HEK293 (cell line): ENCODE results near the gene COMMD6.

ENCODE experiments used
- CTCF ChIA-PET: fragments of 350-600 bp; formaldehyde crosslinking; extraction: SDS; loops from one replicate; lab custom pipeline; 2021; ENCODE audit warnings: antibody characterized with exemption; lab: Yijun Ruan, JAX
- POLR2A ChIA-PET: fragments of 300-600 bp; formaldehyde crosslinking; extraction: SDS; loops from one replicate; lab custom pipeline; 2020; ENCODE audit warnings: antibody characterized with exemption, inconsistent platforms; lab: Yijun Ruan, JAX
- H3K27ac ChIP-seq: fragments of 200-500 bp; sonication (Bioruptor generic); 2 replicates; pipeline ENCODE4 v1.5.1; 2014; ENCODE audit warnings: low read depth, low read length, control low read depth, inconsistent platforms; ENCODE audit errors: extremely low read depth
- H3K36me3 ChIP-seq, 2 experiments: fragments of 200-500 bp in 1 of 2; sonication (Bioruptor generic) in 1 of 2; 1 replicate in 1 of 2; 2 replicates in 1 of 2; pipeline ENCODE4 v1.5.1; 2014 to 2017; ENCODE audit warnings: inconsistent platforms in 2 of 2, low read length in 2 of 2; ENCODE audit not compliant: control insufficient read depth in 2 of 2, insufficient read depth in 1 of 2
- H3K4me1 ChIP-seq: fragments of 200-500 bp; sonication (Bioruptor generic); 2 replicates; pipeline ENCODE4 v1.5.1; 2014; ENCODE audit warnings: mild to moderate bottlenecking, low read length, inconsistent platforms; ENCODE audit not compliant: control insufficient read depth, insufficient read depth
- H3K4me3 ChIP-seq: 2 replicates; pipeline ENCODE4 v1.5.1; 2011; ENCODE audit warnings: low read depth, mild to moderate bottlenecking, control low read depth, low read length, moderate library complexity
- H3K9me3 ChIP-seq: fragments of 200-500 bp; sonication (Bioruptor generic); 2 replicates; pipeline ENCODE4 v1.5.1; 2014; ENCODE audit warnings: low read depth, low read length, inconsistent platforms; ENCODE audit not compliant: control insufficient read depth, insufficient read depth
- GLI4 ChIP-seq: fragments of 450-650 bp; formaldehyde crosslinking; IDR thresholded peaks from 2 replicates; pipeline ENCODE4 v1.5.1; 2016; ENCODE audit warnings: missing biosample characterization, missing genetic modification characterization
- KLF7 ChIP-seq: fragments of 450-650 bp; formaldehyde crosslinking; IDR thresholded peaks from 2 replicates; pipeline ENCODE4 v1.5.1; 2016; ENCODE audit warnings: missing biosample characterization, missing genetic modification characterization, borderline replicate concordance
- SALL2 ChIP-seq: fragments of 450-650 bp; formaldehyde crosslinking; IDR thresholded peaks from 2 replicates; pipeline ENCODE4 v1.5.0; 2017; ENCODE audit warnings: missing biosample characterization, mild to moderate bottlenecking, missing genetic modification characterization, borderline replicate concordance
- SETDB1 ChIP-seq: IDR thresholded peaks from one replicate; pipeline ENCODE4 v1.6.1; 2017; ENCODE audit warnings: mild to moderate bottlenecking, low read length, moderate library complexity, mixed read lengths; ENCODE audit not compliant: insufficient read length
- TRIM28 ChIP-seq: IDR thresholded peaks from 2 replicates; pipeline ENCODE4 v1.6.1; 2011; ENCODE audit warnings: low read length, control low read depth, borderline replicate concordance
- ZBTB1 ChIP-seq: fragments of 450-650 bp; formaldehyde crosslinking; IDR thresholded peaks from 2 replicates; pipeline ENCODE4 v1.5.1; 2016; ENCODE audit warnings: missing biosample characterization, missing genetic modification characterization
- ZBTB8A ChIP-seq: fragments of 450-650 bp; formaldehyde crosslinking; IDR thresholded peaks from 2 replicates; pipeline ENCODE4 v1.5.1; 2016; ENCODE audit warnings: missing biosample characterization, missing genetic modification characterization
- ZFP37 ChIP-seq: fragments of 450-650 bp; formaldehyde crosslinking; IDR thresholded peaks from 2 replicates; pipeline ENCODE4 v1.5.1; 2016; ENCODE audit warnings: missing biosample characterization, missing genetic modification characterization
- ZNF121 ChIP-seq: fragments of 450-650 bp; formaldehyde crosslinking; IDR thresholded peaks from 2 replicates; pipeline ENCODE4 v1.5.1; 2016; ENCODE audit warnings: missing biosample characterization, missing genetic modification characterization
- ZNF146 ChIP-seq: fragments of 450-650 bp; formaldehyde crosslinking; IDR thresholded peaks from 2 replicates; pipeline ENCODE4 v1.5.1; 2016; ENCODE audit warnings: missing biosample characterization, missing genetic modification characterization
- ZNF16 ChIP-seq: fragments of 450-650 bp; formaldehyde crosslinking; IDR thresholded peaks from 2 replicates; pipeline ENCODE4 v1.5.1; 2016; ENCODE audit warnings: low read depth, missing biosample characterization, missing genetic modification characterization
- ZNF239 ChIP-seq: fragments of 450-650 bp; formaldehyde crosslinking; IDR thresholded peaks from 2 replicates; pipeline ENCODE4 v1.5.1; 2016; ENCODE audit warnings: missing biosample characterization, missing genetic modification characterization
- ZNF266 ChIP-seq: fragments of 450-650 bp; formaldehyde crosslinking; IDR thresholded peaks from 2 replicates; pipeline ENCODE4 v1.5.1; 2016; ENCODE audit warnings: missing biosample characterization, missing genetic modification characterization, low read depth
- ZNF354C ChIP-seq: fragments of 450-650 bp; formaldehyde crosslinking; IDR thresholded peaks from 2 replicates; pipeline ENCODE4 v1.5.1; 2016; ENCODE audit warnings: missing biosample characterization, missing genetic modification characterization, low read depth, borderline replicate concordance
- ZNF404 ChIP-seq: fragments of 450-650 bp; formaldehyde crosslinking; IDR thresholded peaks from 2 replicates; pipeline ENCODE4 v1.5.1; 2017; ENCODE audit warnings: missing biosample characterization, missing genetic modification characterization
- ZNF423 ChIP-seq: fragments of 450-650 bp; formaldehyde crosslinking; IDR thresholded peaks from 2 replicates; pipeline ENCODE4 v1.5.1; 2016; ENCODE audit warnings: missing biosample characterization, missing genetic modification characterization
- ZNF791 ChIP-seq: fragments of 450-650 bp; formaldehyde crosslinking; IDR thresholded peaks from 2 replicates; pipeline ENCODE4 v1.5.1; 2016; ENCODE audit warnings: missing biosample characterization, missing genetic modification characterization
- TF ChIP-seq, protein P1 (sequence below): fragments of 450-650 bp; formaldehyde crosslinking; IDR thresholded peaks from 2 replicates; pipeline ENCODE4 v1.5.1; 2016; ENCODE audit warnings: missing biosample characterization, missing genetic modification characterization
- TF ChIP-seq, protein P2 (sequence below): fragments of 450-650 bp; formaldehyde crosslinking; IDR thresholded peaks from 2 replicates; pipeline ENCODE4 v1.5.1; 2017; ENCODE audit warnings: missing biosample characterization, missing genetic modification characterization
- TF ChIP-seq, protein P3 (sequence below): fragments of 450-650 bp; formaldehyde crosslinking; IDR thresholded peaks from 2 replicates; pipeline ENCODE4; 2016; ENCODE audit warnings: missing biosample characterization, missing genetic modification characterization
- TF ChIP-seq, protein P4 (sequence below): fragments of 450-650 bp; formaldehyde crosslinking; IDR thresholded peaks from 2 replicates; pipeline ENCODE4 v1.5.0; 2017; ENCODE audit warnings: missing biosample characterization, missing genetic modification characterization, borderline replicate concordance
- TF ChIP-seq, protein P5 (sequence below): fragments of 450-650 bp; formaldehyde crosslinking; IDR thresholded peaks from 2 replicates; pipeline ENCODE4 v1.5.1; 2016; ENCODE audit warnings: missing biosample characterization, missing genetic modification characterization, low read depth
- TF ChIP-seq, protein P6 (sequence below): fragments of 450-650 bp; formaldehyde crosslinking; IDR thresholded peaks from 2 replicates; pipeline ENCODE4 v1.5.1; 2016; ENCODE audit warnings: missing biosample characterization, missing genetic modification characterization
- TF ChIP-seq, protein P7 (sequence below): fragments of 450-650 bp; formaldehyde crosslinking; IDR thresholded peaks from 2 replicates; pipeline ENCODE4 v1.5.1; 2016; ENCODE audit warnings: missing biosample characterization, missing genetic modification characterization

COMMD6 gene

DNA sequence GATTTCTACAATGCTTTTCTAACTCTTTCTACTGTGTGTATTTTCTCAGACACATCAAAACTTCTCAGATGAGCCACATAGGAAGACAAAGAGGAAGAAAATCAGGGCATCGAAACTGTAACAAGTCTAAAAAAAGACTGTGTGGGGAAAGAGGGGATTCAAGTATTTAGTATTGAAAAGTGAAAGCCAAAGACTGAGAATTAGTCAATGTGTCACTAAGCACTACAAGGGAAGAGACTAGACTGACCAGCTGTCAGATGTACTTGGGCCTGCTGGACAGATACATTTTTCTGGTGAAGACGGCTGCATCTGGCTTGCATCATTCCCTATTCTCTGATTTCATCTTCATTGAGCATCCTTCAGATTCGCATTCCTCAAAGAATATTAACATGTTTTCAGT, 25.4 kb downstream of the COMMD6 start:
- POLR2A ChIA-PET, result no interaction called here

DNA sequence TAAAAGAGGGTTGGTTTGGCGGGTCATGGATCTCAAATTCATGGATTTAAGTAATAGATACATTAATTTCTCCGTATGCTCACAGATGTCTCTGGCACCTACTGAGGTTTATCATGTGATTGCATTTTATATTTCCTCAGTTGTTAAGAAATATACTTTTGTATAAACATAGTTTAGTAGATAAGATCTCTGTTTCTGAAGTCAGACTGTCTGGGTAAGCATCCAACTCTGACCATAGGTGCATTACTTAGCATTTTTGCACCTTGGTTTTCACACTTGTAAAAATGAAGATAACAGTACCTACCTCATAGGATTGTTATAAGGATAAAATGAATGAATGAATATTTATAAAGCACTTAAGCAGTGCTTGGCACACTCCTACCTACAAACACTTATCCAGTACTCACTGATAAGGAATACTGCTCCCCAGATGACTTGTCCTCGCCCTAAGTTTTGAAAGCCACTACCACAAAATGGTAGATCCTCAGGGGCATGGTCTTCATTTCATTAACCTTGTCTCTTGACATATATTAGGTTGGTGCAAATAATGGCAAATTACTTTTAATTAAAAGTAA, 26.5 kb downstream of the COMMD6 start:
- no peak overlapping the region for H3K27ac ChIP-seq
- H3K4me3 ChIP-seq, result no peak overlapping the region
- H3K9me3 ChIP-seq, result no peaks in the 10 kb centered on the region
- POLR2A ChIA-PET, result no interaction called here
- no peaks in the 10 kb centered on the region for H3K4me1 ChIP-seq
- CTCF ChIA-PET, result no interaction called here
- no peaks in the 10 kb centered on the region for H3K36me3 ChIP-seq
- no peak for TF ChIP-seq SALL2 (tag by site-specific recombination)
- TF ChIP-seq, protein P1, sequence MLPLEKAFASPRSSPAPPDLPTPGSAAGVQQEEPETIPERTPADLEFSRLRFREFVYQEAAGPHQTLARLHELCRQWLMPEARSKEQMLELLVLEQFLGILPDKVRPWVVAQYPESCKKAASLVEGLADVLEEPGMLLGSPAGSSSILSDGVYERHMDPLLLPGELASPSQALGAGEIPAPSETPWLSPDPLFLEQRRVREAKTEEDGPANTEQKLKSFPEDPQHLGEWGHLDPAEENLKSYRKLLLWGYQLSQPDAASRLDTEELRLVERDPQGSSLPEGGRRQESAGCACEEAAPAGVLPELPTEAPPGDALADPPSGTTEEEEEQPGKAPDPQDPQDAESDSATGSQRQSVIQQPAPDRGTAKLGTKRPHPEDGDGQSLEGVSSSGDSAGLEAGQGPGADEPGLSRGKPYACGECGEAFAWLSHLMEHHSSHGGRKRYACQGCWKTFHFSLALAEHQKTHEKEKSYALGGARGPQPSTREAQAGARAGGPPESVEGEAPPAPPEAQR (tag by site-specific recombination), result no peak
- TF ChIP-seq ZNF791 (tag by site-specific recombination), result no peak
- no peak for TF ChIP-seq ZBTB8A (tag by site-specific recombination)
- no peak for TF ChIP-seq ZNF266 (tag by site-specific recombination)
- TF ChIP-seq TRIM28, result no peak
- no peak for TF ChIP-seq ZFP37
- TF ChIP-seq ZNF423 (tag by site-specific recombination), result no peak
- TF ChIP-seq, protein P2, sequence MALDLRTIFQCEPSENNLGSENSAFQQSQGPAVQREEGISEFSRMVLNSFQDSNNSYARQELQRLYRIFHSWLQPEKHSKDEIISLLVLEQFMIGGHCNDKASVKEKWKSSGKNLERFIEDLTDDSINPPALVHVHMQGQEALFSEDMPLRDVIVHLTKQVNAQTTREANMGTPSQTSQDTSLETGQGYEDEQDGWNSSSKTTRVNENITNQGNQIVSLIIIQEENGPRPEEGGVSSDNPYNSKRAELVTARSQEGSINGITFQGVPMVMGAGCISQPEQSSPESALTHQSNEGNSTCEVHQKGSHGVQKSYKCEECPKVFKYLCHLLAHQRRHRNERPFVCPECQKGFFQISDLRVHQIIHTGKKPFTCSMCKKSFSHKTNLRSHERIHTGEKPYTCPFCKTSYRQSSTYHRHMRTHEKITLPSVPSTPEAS, result no peak
- TF ChIP-seq, protein P3, sequence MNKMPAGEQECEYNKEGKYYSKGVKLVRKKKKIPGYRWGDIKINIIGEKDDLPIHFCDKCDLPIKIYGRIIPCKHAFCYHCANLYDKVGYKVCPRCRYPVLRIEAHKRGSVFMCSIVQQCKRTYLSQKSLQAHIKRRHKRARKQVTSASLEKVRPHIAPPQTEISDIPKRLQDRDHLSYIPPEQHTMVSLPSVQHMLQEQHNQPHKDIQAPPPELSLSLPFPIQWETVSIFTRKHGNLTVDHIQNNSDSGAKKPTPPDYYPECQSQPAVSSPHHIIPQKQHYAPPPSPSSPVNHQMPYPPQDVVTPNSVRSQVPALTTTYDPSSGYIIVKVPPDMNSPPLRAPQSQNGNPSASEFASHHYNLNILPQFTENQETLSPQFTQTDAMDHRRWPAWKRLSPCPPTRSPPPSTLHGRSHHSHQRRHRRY (tag by site-specific recombination), result no peak
- TF ChIP-seq, protein P4, sequence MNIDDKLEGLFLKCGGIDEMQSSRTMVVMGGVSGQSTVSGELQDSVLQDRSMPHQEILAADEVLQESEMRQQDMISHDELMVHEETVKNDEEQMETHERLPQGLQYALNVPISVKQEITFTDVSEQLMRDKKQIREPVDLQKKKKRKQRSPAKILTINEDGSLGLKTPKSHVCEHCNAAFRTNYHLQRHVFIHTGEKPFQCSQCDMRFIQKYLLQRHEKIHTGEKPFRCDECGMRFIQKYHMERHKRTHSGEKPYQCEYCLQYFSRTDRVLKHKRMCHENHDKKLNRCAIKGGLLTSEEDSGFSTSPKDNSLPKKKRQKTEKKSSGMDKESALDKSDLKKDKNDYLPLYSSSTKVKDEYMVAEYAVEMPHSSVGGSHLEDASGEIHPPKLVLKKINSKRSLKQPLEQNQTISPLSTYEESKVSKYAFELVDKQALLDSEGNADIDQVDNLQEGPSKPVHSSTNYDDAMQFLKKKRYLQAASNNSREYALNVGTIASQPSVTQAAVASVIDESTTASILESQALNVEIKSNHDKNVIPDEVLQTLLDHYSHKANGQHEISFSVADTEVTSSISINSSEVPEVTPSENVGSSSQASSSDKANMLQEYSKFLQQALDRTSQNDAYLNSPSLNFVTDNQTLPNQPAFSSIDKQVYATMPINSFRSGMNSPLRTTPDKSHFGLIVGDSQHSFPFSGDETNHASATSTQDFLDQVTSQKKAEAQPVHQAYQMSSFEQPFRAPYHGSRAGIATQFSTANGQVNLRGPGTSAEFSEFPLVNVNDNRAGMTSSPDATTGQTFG (tag by site-specific recombination), result no peak
- TF ChIP-seq ZNF354C, result no peak
- TF ChIP-seq ZNF16 (tag by site-specific recombination), result no peak
- TF ChIP-seq, protein P5, sequence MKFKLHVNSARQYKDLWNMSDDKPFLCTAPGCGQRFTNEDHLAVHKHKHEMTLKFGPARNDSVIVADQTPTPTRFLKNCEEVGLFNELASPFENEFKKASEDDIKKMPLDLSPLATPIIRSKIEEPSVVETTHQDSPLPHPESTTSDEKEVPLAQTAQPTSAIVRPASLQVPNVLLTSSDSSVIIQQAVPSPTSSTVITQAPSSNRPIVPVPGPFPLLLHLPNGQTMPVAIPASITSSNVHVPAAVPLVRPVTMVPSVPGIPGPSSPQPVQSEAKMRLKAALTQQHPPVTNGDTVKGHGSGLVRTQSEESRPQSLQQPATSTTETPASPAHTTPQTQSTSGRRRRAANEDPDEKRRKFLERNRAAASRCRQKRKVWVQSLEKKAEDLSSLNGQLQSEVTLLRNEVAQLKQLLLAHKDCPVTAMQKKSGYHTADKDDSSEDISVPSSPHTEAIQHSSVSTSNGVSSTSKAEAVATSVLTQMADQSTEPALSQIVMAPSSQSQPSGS (tag by site-specific recombination), result no peak
- no peak for TF ChIP-seq SETDB1

More for the DNA sequence above, 25.4 kb downstream of the COMMD6 start:
- Histone ChIP-seq H3K9me3 (no peaks in the 10 kb centered on the region), H3K4me1 (no peaks in the 10 kb centered on the region), H3K4me3 (no peak overlapping the region), H3K27ac (no peak overlapping the region), H3K36me3 (no peaks in the 10 kb centered on the region)
- CTCF ChIA-PET, result no interaction called here
- TF ChIP-seq ZNF146 (tag by site-specific recombination) (no peak), ZNF404 (tag by site-specific recombination) (no peak), GLI4 (tag by site-specific recombination) (no peak), TRIM28 (no peak), ZNF239 (tag by site-specific recombination) (no peak), ZBTB1 (no peak), ZNF121 (tag by site-specific recombination) (no peak), KLF7 (tag by site-specific recombination) (no peak)
- TF ChIP-seq, protein P6, sequence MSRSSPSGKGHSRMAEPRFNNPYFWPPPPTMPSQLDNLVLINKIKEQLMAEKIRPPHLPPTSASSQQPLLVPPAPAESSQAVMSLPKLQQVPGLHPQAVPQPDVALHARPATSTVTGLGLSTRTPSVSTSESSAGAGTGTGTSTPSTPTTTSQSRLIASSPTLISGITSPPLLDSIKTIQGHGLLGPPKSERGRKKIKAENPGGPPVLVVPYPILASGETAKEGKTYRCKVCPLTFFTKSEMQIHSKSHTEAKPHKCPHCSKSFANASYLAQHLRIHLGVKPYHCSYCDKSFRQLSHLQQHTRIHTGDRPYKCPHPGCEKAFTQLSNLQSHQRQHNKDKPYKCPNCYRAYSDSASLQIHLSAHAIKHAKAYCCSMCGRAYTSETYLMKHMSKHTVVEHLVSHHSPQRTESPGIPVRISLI (tag by site-specific recombination), result no peak
- TF ChIP-seq, protein P7, sequence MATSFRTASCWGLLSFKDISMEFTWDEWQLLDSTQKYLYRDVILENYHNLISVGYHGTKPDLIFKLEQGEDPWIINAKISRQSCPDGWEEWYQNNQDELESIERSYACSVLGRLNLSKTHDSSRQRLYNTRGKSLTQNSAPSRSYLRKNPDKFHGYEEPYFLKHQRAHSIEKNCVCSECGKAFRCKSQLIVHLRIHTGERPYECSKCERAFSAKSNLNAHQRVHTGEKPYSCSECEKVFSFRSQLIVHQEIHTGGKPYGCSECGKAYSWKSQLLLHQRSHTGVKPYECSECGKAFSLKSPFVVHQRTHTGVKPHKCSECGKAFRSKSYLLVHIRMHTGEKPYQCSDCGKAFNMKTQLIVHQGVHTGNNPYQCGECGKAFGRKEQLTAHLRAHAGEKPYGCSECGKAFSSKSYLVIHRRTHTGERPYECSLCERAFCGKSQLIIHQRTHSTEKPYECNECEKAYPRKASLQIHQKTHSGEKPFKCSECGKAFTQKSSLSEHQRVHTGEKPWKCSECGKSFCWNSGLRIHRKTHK (tag by site-specific recombination), result no peak
- TF ChIP-seq, protein P5 (tag by site-specific recombination), result no peak
